GM18502 (cell line): Measurements from ENCODE around the gene TUBB2B.
A peak's percentile ranks its signal among the peaks of the same experiment; 100 is the strongest.
"Not testable (repeated sequence)": the region's sequence is repeated elsewhere in the genome, so short reads cannot be mapped to it uniquely, and the experiment has no call there.

Source experiments
- ATAC-seq: cut with Tn5 transposase; IDR thresholded peaks from one replicate; pipeline ENCODE4 v1.9.1; 2021; ENCODE audit warnings: mild to moderate bottlenecking; ENCODE audit not compliant: unreplicated experiment, poor library complexity

The TUBB2B gene

GRCh38 chr6:3214898-3215297 lies 12.6 kb downstream of the TUBB2B start:
- ATAC-seq, result no peak

- ATAC-seq, result no peak
Measured at GRCh38 chr6:3213334-3213695, 14.1 kb downstream of the TUBB2B start.

- no peak for ATAC-seq
Measured at GRCh38 chr6:3212261-3212660, 15.2 kb downstream of the TUBB2B start.

- no peak for ATAC-seq
Measured at GRCh38 chr6:3211681-3212080, 15.8 kb downstream of the TUBB2B start.

GRCh38 chr6:3210024-3210610 lies 17.3 kb downstream of the TUBB2B start:
- ATAC-seq, result peak; percentile 20

- ATAC-seq, result peak; percentile 67
Measured at GRCh38 chr6:3209114-3210023, 18.1 kb downstream of the TUBB2B start.

GRCh38 chr6:3208775-3209113 lies 18.7 kb downstream of the TUBB2B start:
- no peak for ATAC-seq

GRCh38 chr6:3208098-3208774 lies 19.2 kb downstream of the TUBB2B start:
- no peak for ATAC-seq

- no peak for ATAC-seq
Measured at GRCh38 chr6:3206339-3207015, 21.0 kb downstream of the TUBB2B start.

- ATAC-seq, result no peak
Measured at GRCh38 chr6:3205913-3206312, 21.5 kb downstream of the TUBB2B start.

GRCh38 chr6:3204921-3205320 lies 22.5 kb downstream of the TUBB2B start:
- ATAC-seq, result no peak

GRCh38 chr6:3202999-3203696 lies 24.3 kb downstream of the TUBB2B start:
- ATAC-seq, result no peak

GRCh38 chr6:3201388-3201787 lies 26.1 kb downstream of the TUBB2B start:
- no peak for ATAC-seq

GRCh38 chr6:3200682-3201081 lies 26.8 kb downstream of the TUBB2B start:
- no peak for ATAC-seq

- no peak for ATAC-seq
Measured at GRCh38 chr6:3199382-3199781, 28.1 kb downstream of the TUBB2B start.

- not testable (repeated sequence) for ATAC-seq
Measured at GRCh38 chr6:3197734-3198133, 29.7 kb downstream of the TUBB2B start.

GRCh38 chr6:3196770-3197169 lies 30.7 kb downstream of the TUBB2B start:
- ATAC-seq, result no peak

GRCh38 chr6:3195695-3196497 lies 31.6 kb downstream of the TUBB2B start:
- no peak for ATAC-seq

- no peak for ATAC-seq
Measured at GRCh38 chr6:3195420-3195694, 32.1 kb downstream of the TUBB2B start.
